ENCODE data around the gene CAMTA1. TPM values are rescaled to one million over a fixed set of nuclear protein-coding genes. Genes with fewer than 3 reads are reported as not detected.

The CAMTA1 gene
- total RNA-seq, 4 donors from 2014 or later, result 86.3 to 170 (median 132) TPM

GRCh38 chr1:6771441-6771769 is 13.8 kb upstream of the CAMTA1 start:
- Histone ChIP-seq H3K4me1 (peaks cover 0 to 20% (median 11%) of the 10 kb centered on the region in 3 donors), H3K36me3 (no peaks in the 10 kb centered on the region), H3K27ac (peak overlapping the region in 3 of 4 donors; percentile 30 to 70 (median 46)), H3K4me3 (peak overlapping the region in 1 of 2 donors; percentile 9), H3K27me3 (no peaks in the 10 kb centered on the region), H3K9me3 (no peaks in the 10 kb centered on the region)
- no peak for ATAC-seq
- 25 to 34% methylated on average over 6 of the region's 7 CpGs for WGBS, 2 donors (ENCODE audit: low coverage in 1 of 2)
- TF ChIP-seq EP300 (IDR thresholded peaks at IDR 0.05), result no peak
- no peak for TF ChIP-seq POLR2A (IDR thresholded peaks at IDR 0.05)

GRCh38 chr1:6774381-6774780 is 10.9 kb upstream of the CAMTA1 start:
- H3K9me3 ChIP-seq, result no peaks in the 10 kb centered on the region
- TF ChIP-seq POLR2A (IDR thresholded peaks at IDR 0.05), result no peak
- no peak for TF ChIP-seq CTCF (IDR thresholded peaks at IDR 0.05)
- no peak for TF ChIP-seq POLR2AphosphoS5 (IDR thresholded peaks at IDR 0.05)
- TF ChIP-seq EP300 (IDR thresholded peaks at IDR 0.05), result no peak
- peaks cover 0 to 20% (median 11%) of the 10 kb centered on the region in 3 donors for H3K4me1 ChIP-seq
- WGBS, 2 donors (ENCODE audit: low coverage in 1 of 2), result 100% methylated on average over 1 of the region's 1 CpG; no CpG with 5 or more reads in 1 of the 2 donors
- H3K36me3 ChIP-seq, result no peaks in the 10 kb centered on the region
- no peak overlapping the region for H3K4me3 ChIP-seq
- H3K27me3 ChIP-seq, result no peaks in the 10 kb centered on the region
- ATAC-seq, result no peak
- H3K27ac ChIP-seq, result no peak overlapping the region

GRCh38 chr1:6775261-6776043 is 9.8 kb upstream of the CAMTA1 start:
- ATAC-seq, result no peak
- no peaks in the 10 kb centered on the region for H3K36me3 ChIP-seq
- no peaks in the 10 kb centered on the region for H3K9me3 ChIP-seq
- 88 to 99% methylated on average over 7 to 8 of the region's 8 CpGs for WGBS, 2 donors (ENCODE audit: low coverage in 1 of 2)
- no peak overlapping the region for H3K27ac ChIP-seq
- no peak overlapping the region for H3K4me3 ChIP-seq
- H3K4me1 ChIP-seq, result peaks cover 0 to 18% (median 10%) of the 10 kb centered on the region in 3 donors
- no peaks in the 10 kb centered on the region for H3K27me3 ChIP-seq
- TF ChIP-seq POLR2AphosphoS5 (IDR thresholded peaks at IDR 0.05), result no peak
- TF ChIP-seq EP300 (IDR thresholded peaks at IDR 0.05), result no peak
- no peak for TF ChIP-seq CTCF (IDR thresholded peaks at IDR 0.05)
- no peak for TF ChIP-seq POLR2A (IDR thresholded peaks at IDR 0.05)

GRCh38 chr1:6776389-6776788 is 8.9 kb upstream of the CAMTA1 start:
- Histone ChIP-seq H3K36me3 (no peaks in the 10 kb centered on the region), H3K4me3 (no peak overlapping the region), H3K27ac (no peak overlapping the region), H3K4me1 (peaks cover 0 to 8% (median 2%) of the 10 kb centered on the region in 3 donors), H3K9me3 (no peaks in the 10 kb centered on the region), H3K27me3 (no peaks in the 10 kb centered on the region)
- TF ChIP-seq POLR2A (IDR thresholded peaks at IDR 0.05) (no peak), CTCF (IDR thresholded peaks at IDR 0.05) (no peak), POLR2AphosphoS5 (IDR thresholded peaks at IDR 0.05) (no peak), EP300 (IDR thresholded peaks at IDR 0.05) (no peak)
- ATAC-seq, result no peak
- WGBS, 2 donors (ENCODE audit: low coverage in 1 of 2), result 84 to 100% methylated on average over 1 to 2 of the region's 2 CpGs

- Histone ChIP-seq H3K9me3 (no peaks in the 10 kb centered on the region), H3K27ac (no peak overlapping the region), H3K27me3 (no peaks in the 10 kb centered on the region), H3K4me1 (peaks cover 0 to 3% (median 0%) of the 10 kb centered on the region in 3 donors), H3K36me3 (no peaks in the 10 kb centered on the region), H3K4me3 (no peak overlapping the region)
- no peak for ATAC-seq
- TF ChIP-seq POLR2AphosphoS5 (IDR thresholded peaks at IDR 0.05) (no peak), CTCF (IDR thresholded peaks at IDR 0.05) (no peak), EP300 (IDR thresholded peaks at IDR 0.05) (no peak), POLR2A (IDR thresholded peaks at IDR 0.05) (no peak)
- WGBS, 2 donors (ENCODE audit: low coverage in 1 of 2), result 82 to 100% methylated on average over 1 to 4 of the region's 7 CpGs
Measured at GRCh38 chr1:6776895-6777294, 8.4 kb upstream of the CAMTA1 start.
